Endothelial cell of umbilical vein (primary cell): ENCODE results near the gene MAPK8. TPM values are rescaled to one million over a fixed set of nuclear protein-coding genes. Genes with fewer than 3 reads are reported as not detected.

ENCODE experiments used
- BruUV-seq: library from RNA; stranded (reverse); fragments of 400-500 nt; replicated peaks from 2 replicates; lab custom pipeline; 2021; lab: Mats Ljungman, UMichigan
- CTCF ChIA-PET: fragments of 300-600, 350-600 bp; sonication (Branson Sonifier 250); formaldehyde crosslinking; loops from one replicate; lab custom pipeline; 2021; ENCODE audit warnings: antibody characterized with exemption, inconsistent platforms; lab: Charles Lee
- POLR2A ChIA-PET: fragments of 300-600, 350-600 bp; sonication (Branson Sonifier 250); formaldehyde crosslinking; loops from one replicate; lab custom pipeline; 2021; ENCODE audit warnings: antibody characterized with exemption, inconsistent platforms; lab: Charles Lee
- DNase-seq: peaks from one replicate; pipeline ENCODE4 v3.0.0-alpha.2; 2011; ENCODE audit warnings: low read depth, low spot score
- FAIRE-seq: peaks from 2 replicates; lab custom pipeline; 2011; peaks lifted over from hg19 to GRCh38; lab: Jason Lieb, UNC
- H2AFZ ChIP-seq: 2 replicates; pipeline ENCODE4 v1.6.0; 2012; ENCODE audit warnings: low read depth, low read length, control low read depth, inconsistent platforms
- H3K27ac ChIP-seq: 2 replicates; pipeline ENCODE4 v1.5.1; 2011; ENCODE audit warnings: low read depth, mild to moderate bottlenecking, control low read depth, low read length, moderate library complexity; ENCODE audit not compliant: insufficient read depth
- H3K27me3 ChIP-seq, 2 experiments: 2 replicates each; pipeline versions ENCODE4 v1.6.0 to v1.6.1; 2011; ENCODE audit warnings: low read length in 2 of 2, mixed read lengths in 1 of 2; ENCODE audit not compliant: control insufficient read depth in 2 of 2, insufficient read depth in 2 of 2
- H3K36me3 ChIP-seq, 2 experiments: 2 replicates in 1 of 2; 3 replicates in 1 of 2; pipeline ENCODE4 v1.5.1; 2011; ENCODE audit warnings: low read length in 2 of 2, mild to moderate bottlenecking in 1 of 2, moderate library complexity in 1 of 2; ENCODE audit not compliant: control insufficient read depth in 2 of 2, insufficient read depth in 2 of 2; ENCODE audit errors: extremely low read depth in 1 of 2
- H3K4me1 ChIP-seq: 3 replicates; pipeline ENCODE4 v1.5.1; 2011; ENCODE audit warnings: mild to moderate bottlenecking, low read length; ENCODE audit not compliant: control insufficient read depth, insufficient read depth; ENCODE audit errors: extremely low read depth
- H3K4me2 ChIP-seq: 2 replicates; pipeline ENCODE4 v1.6.1; 2011; ENCODE audit warnings: low read length, control low read depth, mixed read lengths; ENCODE audit not compliant: insufficient read depth
- H3K4me3 ChIP-seq, 3 experiments: fragments of 200-600 bp in 1 of 3; sonication (generic), shearing (Covaris generic) in 1 of 3; replicated peaks in 1 of 3; 2 replicates each; pipeline ENCODE4 v1.5.1; 2011 to 2016; ENCODE audit warnings: control low read depth in 3 of 3, low read length in 3 of 3, mild to moderate bottlenecking in 2 of 3, inconsistent platforms in 1 of 3, low read depth in 1 of 3, moderate library complexity in 1 of 3; ENCODE audit not compliant: insufficient read depth in 1 of 3
- H3K79me2 ChIP-seq: 2 replicates; pipeline ENCODE4 v1.6.0; 2012; ENCODE audit warnings: low read length, inconsistent platforms; ENCODE audit not compliant: control insufficient read depth, insufficient read depth
- H3K9ac ChIP-seq: replicated peaks from 2 replicates; pipeline ENCODE3; 2011; ENCODE audit warnings: low read length, control low read depth; ENCODE audit not compliant: insufficient read depth; ENCODE audit errors: extremely low read depth
- H3K9me1 ChIP-seq: replicated peaks from 3 replicates; pipeline ENCODE4 v1.6.0; 2011; ENCODE audit warnings: mild to moderate bottlenecking, low read length; ENCODE audit not compliant: control insufficient read depth, insufficient read depth; ENCODE audit errors: extremely low read depth
- H3K9me3 ChIP-seq: replicated peaks from 2 replicates; pipeline ENCODE4 v1.5.1; 2012; ENCODE audit warnings: low read length, inconsistent platforms; ENCODE audit not compliant: control insufficient read depth, insufficient read depth
- H4K20me1 ChIP-seq: replicated peaks from 2 replicates; pipeline ENCODE3; 2011; ENCODE audit warnings: mild to moderate bottlenecking, low read length; ENCODE audit not compliant: control insufficient read depth, insufficient read depth; ENCODE audit errors: extremely low read depth
- CTCF ChIP-seq, 2 donors: IDR thresholded peaks; 1 replicate in 1 of 2; 2 replicates in 1 of 2; pipeline ENCODE4 v1.5.1; 2011; ENCODE audit warnings: low read length in 2 of 2, mild to moderate bottlenecking in 2 of 2, moderate library complexity in 2 of 2, control low read depth in 1 of 2, inconsistent platforms in 1 of 2, low read depth in 1 of 2; ENCODE audit not compliant: insufficient read depth in 1 of 2; ENCODE audit errors: extremely low read depth in 1 of 2
- EZH2 ChIP-seq: IDR thresholded peaks from 2 replicates; pipeline ENCODE4 v1.6.1; 2012; ENCODE audit warnings: borderline replicate concordance, low read depth, mild to moderate bottlenecking, moderate library complexity, low read length, inconsistent platforms; ENCODE audit not compliant: severe bottlenecking
- FOS ChIP-seq: IDR thresholded peaks from 2 replicates; pipeline ENCODE4 v1.6.1; 2011; ENCODE audit warnings: mild to moderate bottlenecking, low read length, moderate library complexity, borderline replicate concordance; ENCODE audit not compliant: insufficient read depth
- GATA2 ChIP-seq: IDR thresholded peaks from 2 replicates; pipeline ENCODE4 v1.7.0; 2011; ENCODE audit warnings: low read depth, mild to moderate bottlenecking, moderate library complexity, mixed read lengths, low read length; ENCODE audit not compliant: insufficient read length, insufficient read depth
- JUN ChIP-seq: IDR thresholded peaks from 2 replicates; pipeline ENCODE4 v1.6.1; 2011; ENCODE audit warnings: borderline replicate concordance, low read depth; ENCODE audit not compliant: insufficient read length, insufficient read depth
- MAX ChIP-seq: IDR thresholded peaks from 2 replicates; pipeline ENCODE4 v1.6.1; 2011; ENCODE audit not compliant: insufficient read depth, insufficient read length
- MYC ChIP-seq: IDR thresholded peaks from one replicate; pipeline ENCODE4 v1.6.1; 2011; ENCODE audit warnings: mild to moderate bottlenecking, low read depth, low read length
- POLR2A ChIP-seq: IDR thresholded peaks from 2 replicates; pipeline ENCODE4 v1.6.1; 2012; ENCODE audit warnings: low read depth, mild to moderate bottlenecking, control low read depth, low read length
- POLR2AphosphoS5 ChIP-seq: IDR thresholded peaks from 2 replicates; pipeline ENCODE4 v1.6.1; 2012; ENCODE audit warnings: low read depth, mild to moderate bottlenecking, control low read depth, low read length, moderate library complexity; ENCODE audit not compliant: insufficient read depth
- dilution Hi-C: fragments of 300-500 bp; cut with MboI; formaldehyde crosslinking; loops from one replicate; pipeline ENCODE4 v1.15.0; 2019; ENCODE audit warnings: low sequenced_read_pairs; ENCODE audit not compliant: extremely low pct_ligation_motif_present
- intact Hi-C: fragments of 100-400 bp; cut with micrococcal nuclease; formaldehyde crosslinking; loops from one replicate; pipeline ENCODE4 v1.10.0; 2022
- polyA plus RNA-seq, 4 experiments: library from polyadenylated mRNA; depleted of rRNA in 3 of 4; stranded (reverse) in 3 of 4; unstranded in 1 of 4; fragments of >200 nt; gene quantifications; 2 replicates each; pipeline versions ENCODE4 v1.2.1 to v1.2.3, GENCODE V29; 2011 to 2012; ENCODE audit warnings: missing spikeins in 1 of 4
- total RNA-seq: library from RNA; stranded (reverse); gene quantifications from 2 replicates; pipeline ENCODE4 v1.2.3, GENCODE V29; 2021

MAPK8 gene
- total and polyA plus RNA-seq, 2 donors (not counting 3 experiments of a cell fraction or from before 2014, with no cell fraction given) = 25.3 to 56.2 TPM

- H4K20me1 ChIP-seq = no peaks in the 10 kb centered on the region
- peaks cover 18% of the 10 kb centered on the region for H3K4me1 ChIP-seq
- POLR2A ChIA-PET = no interaction called here
- TF ChIP-seq CTCF (IDR thresholded peaks at IDR 0.05; ENCODE audit: extremely low read depth in 1 of 2, insufficient read depth in 1 of 2, low read depth in 1 of 2, low read length in 2 of 2) = no peak
- no peak for TF ChIP-seq JUN
- no peak for TF ChIP-seq FOS
- no peak for TF ChIP-seq MYC
- no peak for TF ChIP-seq MAX
- no peak for TF ChIP-seq EZH2
- no peak for TF ChIP-seq POLR2A
- no peak for TF ChIP-seq POLR2AphosphoS5
- no peak for TF ChIP-seq GATA2
- no peak overlapping the region for H2AFZ ChIP-seq
- no peaks in the 10 kb centered on the region for H3K9me3 ChIP-seq
- no peak overlapping the region for H3K4me2 ChIP-seq
- H3K4me3 ChIP-seq = no peak overlapping the region
- H3K27ac ChIP-seq = no peak overlapping the region
- DNase-seq = no peak
- intact Hi-C loops (no loop called here), dilution Hi-C loops (no loop called here)
- no peak overlapping the region for H3K9ac ChIP-seq
- H3K9me1 ChIP-seq = no peaks in the 10 kb centered on the region
- H3K79me2 ChIP-seq = peaks cover 19% of the 10 kb centered on the region
- FAIRE-seq = no peak
- CTCF ChIA-PET = interaction anchor here (1.0 to 2.0 kb wide), 3 partner anchors 10 to 104 kb away, joined by 3 to 6 read pairs (median 3); no protein-coding TSS in a partner anchor
- no TSS peak for BruUV-seq
- no peaks in the 10 kb centered on the region for H3K27me3 ChIP-seq
- no peaks in the 10 kb centered on the region for H3K36me3 ChIP-seq
Measured at GRCh38 chr10:48468130-48468790, 161.8 kb downstream of the MAPK8 start.
